HG02798 (cell line): ENCODE measurements around the gene MAGI2.
"Not testable (repeated sequence)": the region's sequence is repeated elsewhere in the genome, so short reads cannot be mapped to it uniquely, and the experiment has no call there.

ENCODE experiments used
- ATAC-seq: cut with Tn5 transposase; IDR thresholded peaks from one replicate; pipeline ENCODE4 v1.9.1; 2021; ENCODE audit warnings: mild to moderate bottlenecking; ENCODE audit not compliant: unreplicated experiment, poor library complexity

Gene MAGI2

GRCh38 chr7:78015574-78016260 lies 1437.8 kb downstream of the MAGI2 start:
- no peak for ATAC-seq

GRCh38 chr7:78014401-78014800 lies 1439.1 kb downstream of the MAGI2 start:
- no peak for ATAC-seq

- no peak for ATAC-seq
These were observed 1440.1 kb downstream of the MAGI2 start for GRCh38 chr7:78013386-78013785.

- no peak for ATAC-seq
These were observed 1441.8 kb downstream of the MAGI2 start for GRCh38 chr7:78011642-78012041.

- ATAC-seq = no peak
These were observed 1446.2 kb downstream of the MAGI2 start for GRCh38 chr7:78007231-78007630.

- no peak for ATAC-seq
These were observed 1447.3 kb downstream of the MAGI2 start for GRCh38 chr7:78006063-78006755.

GRCh38 chr7:78002715-78003114 lies 1450.8 kb downstream of the MAGI2 start:
- ATAC-seq = no peak

GRCh38 chr7:78002021-78002420 lies 1451.4 kb downstream of the MAGI2 start:
- ATAC-seq = no peak

GRCh38 chr7:77999168-77999567 lies 1454.3 kb downstream of the MAGI2 start:
- not testable (repeated sequence) for ATAC-seq

GRCh38 chr7:77995717-77996116 lies 1457.8 kb downstream of the MAGI2 start:
- ATAC-seq = no peak

GRCh38 chr7:77993838-77994237 lies 1459.6 kb downstream of the MAGI2 start:
- ATAC-seq = no peak

GRCh38 chr7:77991656-77992055 lies 1461.8 kb downstream of the MAGI2 start:
- ATAC-seq = no peak

GRCh38 chr7:77989981-77990566 lies 1463.4 kb downstream of the MAGI2 start:
- ATAC-seq = no peak

GRCh38 chr7:77985974-77986339 lies 1467.5 kb downstream of the MAGI2 start:
- no peak for ATAC-seq

- no peak for ATAC-seq
These were observed 1468.1 kb downstream of the MAGI2 start for GRCh38 chr7:77985232-77985973.

- no peak for ATAC-seq
These were observed 1469.5 kb downstream of the MAGI2 start for GRCh38 chr7:77983973-77984372.

GRCh38 chr7:77982926-77983550 lies 1470.4 kb downstream of the MAGI2 start:
- no peak for ATAC-seq

- ATAC-seq = no peak
These were observed 1473.3 kb downstream of the MAGI2 start for GRCh38 chr7:77980087-77980713.

GRCh38 chr7:77979219-77979618 lies 1474.2 kb downstream of the MAGI2 start:
- ATAC-seq = no peak
